HG03060 (cell line): ENCODE measurements around the gene SH3RF3.

Experiments
- ATAC-seq: cut with Tn5 transposase; IDR thresholded peaks from one replicate; pipeline ENCODE4 v1.9.1; 2021; ENCODE audit warnings: low read depth, moderate number of reproducible peaks; ENCODE audit not compliant: unreplicated experiment

SH3RF3 gene

DNA sequence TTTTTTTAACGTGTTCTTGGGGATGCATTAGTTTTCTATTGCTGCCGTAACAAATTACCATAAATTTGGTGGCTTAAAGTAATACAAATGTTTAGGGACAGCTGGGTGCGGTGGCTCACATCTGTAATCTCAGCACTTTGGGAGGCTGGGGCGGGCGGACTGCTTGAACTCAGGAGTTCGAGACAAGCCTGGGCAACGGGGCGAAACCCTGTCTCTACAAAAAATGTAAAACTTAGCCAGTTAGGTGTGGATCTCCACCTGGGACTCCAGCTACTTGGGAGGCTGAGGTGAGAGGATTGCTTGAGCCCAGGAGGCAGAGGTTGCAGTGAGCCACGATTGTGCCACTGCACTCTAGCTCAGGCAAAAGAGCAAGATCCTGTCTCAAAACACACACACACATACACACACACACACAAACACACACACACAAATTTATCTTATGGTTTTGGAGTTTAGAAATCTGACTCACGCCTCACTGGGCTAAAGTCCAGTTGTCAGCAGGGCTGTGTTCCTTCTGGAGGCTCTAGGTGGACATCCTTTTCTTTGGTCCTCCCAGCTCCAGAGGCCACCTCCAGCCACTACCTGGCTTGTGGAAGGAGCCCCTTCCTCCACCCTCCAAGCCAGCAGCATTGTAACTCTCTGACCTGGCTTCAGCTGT, 408.7 kb downstream of the SH3RF3 start:
- ATAC-seq = no peak

DNA sequence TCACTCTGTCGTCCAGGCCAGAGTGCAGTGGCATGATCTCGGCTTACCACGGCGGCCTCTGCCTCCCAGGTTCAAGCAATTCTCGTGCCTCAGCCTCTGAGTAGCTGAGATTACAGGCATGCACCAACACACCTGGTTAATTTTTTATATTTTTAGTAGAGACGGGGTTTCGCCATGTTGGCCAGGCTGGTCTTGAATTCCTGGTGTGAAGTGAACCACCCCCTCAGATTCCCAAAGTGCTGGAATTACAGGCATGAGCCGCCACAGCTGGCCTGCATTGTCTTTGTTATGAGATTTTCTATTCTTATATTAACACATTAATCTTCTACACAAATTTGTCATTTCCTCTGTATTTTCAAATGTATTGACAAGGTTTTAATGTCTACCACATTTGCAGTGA, 409.5 kb downstream of the SH3RF3 start:
- ATAC-seq = no peak

DNA sequence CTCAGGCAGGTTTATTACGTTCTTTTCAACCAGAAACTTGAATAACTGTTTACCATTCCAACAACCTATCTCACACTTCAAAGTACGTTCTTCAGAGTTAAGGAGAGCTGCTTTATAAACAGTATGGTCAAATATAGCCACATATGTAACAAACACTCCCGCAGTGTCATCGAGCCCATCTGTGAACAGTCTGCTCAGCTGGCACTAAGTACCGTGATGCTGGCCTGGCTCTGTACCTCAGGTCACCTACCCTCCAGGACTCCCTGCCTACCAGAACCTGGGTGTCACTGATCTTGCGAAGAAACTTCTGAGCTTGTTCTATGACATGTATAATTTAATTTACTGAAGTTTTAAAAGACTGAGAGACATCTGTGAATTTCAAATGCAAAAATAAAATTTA, 413.4 kb downstream of the SH3RF3 start:
- no peak for ATAC-seq

DNA sequence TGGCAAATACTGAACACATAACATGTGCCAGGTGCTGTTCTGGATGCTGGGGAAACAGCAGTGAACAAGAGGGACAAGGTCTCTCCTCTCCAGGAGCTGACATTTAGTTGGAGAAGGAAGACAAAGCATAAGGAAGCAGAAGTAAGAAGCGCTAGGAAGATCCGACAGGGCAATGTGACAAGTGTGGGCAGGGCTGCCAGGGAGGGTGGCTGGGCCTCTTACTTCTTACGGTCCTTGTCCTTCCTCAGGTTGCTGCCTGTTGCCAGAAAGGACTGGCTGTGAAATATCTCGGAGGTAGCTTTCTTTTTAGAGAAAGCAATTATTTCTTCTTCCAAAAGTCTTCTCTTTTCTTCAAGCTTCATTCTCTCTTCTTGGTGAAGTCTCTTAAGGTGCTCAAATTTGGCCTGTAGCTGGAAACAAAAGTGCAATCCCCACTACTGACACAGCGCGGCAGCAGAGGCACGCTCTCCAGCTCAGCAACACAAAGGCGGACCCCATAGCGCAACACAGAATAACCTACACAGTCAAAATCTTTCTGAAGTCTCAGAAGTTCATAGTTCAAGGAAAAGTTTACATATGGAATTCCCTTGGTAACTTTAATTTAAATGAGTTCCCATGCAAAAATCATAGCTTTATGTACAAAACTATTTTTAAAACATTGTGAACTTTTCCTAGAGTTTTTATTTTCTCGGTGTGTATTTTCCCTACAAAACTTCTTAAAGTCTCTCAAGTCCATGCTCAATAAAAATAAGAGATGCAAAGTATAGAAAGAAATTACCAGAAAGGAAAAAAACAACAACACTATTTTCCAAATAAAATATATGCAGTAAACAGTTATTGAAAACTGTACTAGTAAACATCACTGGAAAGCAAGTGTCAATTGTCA, 417.1 kb downstream of the SH3RF3 start:
- ATAC-seq = no peak

DNA sequence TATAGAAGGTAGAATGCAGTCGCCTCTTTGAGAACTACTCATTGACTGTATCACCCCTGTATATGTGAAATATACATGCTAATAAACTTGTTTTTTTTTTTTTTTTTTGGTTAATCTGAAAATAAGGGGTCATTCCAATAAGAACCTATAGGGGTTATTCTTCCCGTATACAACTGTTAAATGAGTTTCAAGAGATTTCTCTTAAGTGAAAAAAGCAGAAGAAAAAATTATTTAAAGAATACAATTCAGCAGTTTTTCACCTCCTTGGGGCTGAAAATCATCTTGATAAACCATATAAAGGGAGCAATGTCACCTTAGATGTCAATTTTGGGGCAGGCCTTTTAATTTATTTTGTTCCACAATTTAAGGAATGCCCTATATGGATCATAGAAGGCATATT, 418.3 kb downstream of the SH3RF3 start:
- ATAC-seq = no peak

DNA sequence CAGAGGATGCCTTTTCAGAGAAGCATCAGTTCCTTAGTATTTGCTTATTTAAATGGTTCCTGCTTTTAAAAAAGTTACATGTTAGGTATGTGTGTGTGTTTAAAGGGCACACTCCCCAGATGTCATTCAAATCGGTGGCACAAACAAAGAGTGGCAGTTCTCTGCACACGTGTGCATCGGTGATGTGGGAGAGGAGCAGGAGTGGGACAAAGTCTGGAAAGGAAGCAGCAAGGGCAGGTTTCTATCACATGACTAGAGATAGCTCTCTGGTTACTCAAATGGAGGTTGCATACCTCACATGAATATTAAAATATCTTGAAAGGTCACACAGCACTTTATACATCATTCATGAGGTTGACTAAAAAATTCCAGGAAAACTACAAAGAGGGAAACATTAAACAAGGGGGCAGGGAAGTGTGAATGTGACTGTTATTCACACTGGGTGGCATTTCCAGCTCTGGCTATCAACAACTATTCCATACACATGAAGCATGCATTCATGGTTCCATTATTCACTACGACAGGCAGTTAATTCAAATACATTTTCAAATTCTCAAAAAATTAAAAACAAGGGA, 420.1 kb downstream of the SH3RF3 start:
- ATAC-seq = no peak
